Psoas muscle (tissue), 8 donors: ENCODE measurements around the gene KRT7. TPM values are rescaled to one million over a fixed set of nuclear protein-coding genes. Genes with fewer than 3 reads are reported as not detected.
"Not testable (repeated sequence)": the region's sequence is repeated elsewhere in the genome, so short reads cannot be mapped to it uniquely, and the experiment has no call there.

Source experiments
- ATAC-seq, 4 donors: fragments of 200-7000 bp; cut with Tn5 transposase; one replicate each; pipeline ENCODE4 v1.9.1; 2020; ENCODE audit warnings: moderate library complexity in 3 of 4, mild to moderate bottlenecking in 2 of 4
- DNase-seq, 2 donors: peaks; one replicate each; pipeline ENCODE4 v3.0.0-alpha.2; 2020
- H3K27ac ChIP-seq: fragments of 200-600 bp; one replicate; pipeline ENCODE4 v1.8.0; 2022
- H3K27me3 ChIP-seq, 3 donors: fragments of 200-600 bp in 1 of 3; one replicate each; pipeline versions ENCODE4 v1.6.1 to v1.8.0; 2013 to 2022; ENCODE audit warnings: low read length in 2 of 3, mild to moderate bottlenecking in 2 of 3, moderate library complexity in 1 of 3; ENCODE audit not compliant: insufficient read depth in 3 of 3
- H3K36me3 ChIP-seq, 2 donors: fragments of 200-600 bp in 1 of 2; one replicate each; pipeline versions ENCODE4 v1.6.1 to v1.8.0; 2013 to 2022; ENCODE audit warnings: low read depth in 1 of 2, mild to moderate bottlenecking in 1 of 2, moderate library complexity in 1 of 2; ENCODE audit not compliant: insufficient read depth in 1 of 2
- H3K4me1 ChIP-seq: fragments of 200-600 bp; one replicate; pipeline ENCODE4 v1.8.0; 2022
- H3K4me3 ChIP-seq: fragments of 200-600 bp; one replicate; pipeline ENCODE4 v1.8.0; 2022; ENCODE audit warnings: mild to moderate bottlenecking
- H3K9me3 ChIP-seq: fragments of 200-600 bp; one replicate; pipeline ENCODE4 v1.8.0; 2022
- CTCF ChIP-seq: fragments of 200-600 bp; IDR thresholded peaks from one replicate; pipeline ENCODE4 v1.8.0; 2022; ENCODE audit warnings: antibody characterized with exemption
- WGBS, 3 donors: extraction: QIAGEN DNeasy Blood & Tissue Kit; methylation state at CpG; one replicate each; pipeline versions ENCODE4 v1.1.6 to v1.1.7; 2013; 5-methylcytosine and 5-hydroxymethylcytosine counted together
- intact Hi-C, 2 donors: fragments of 100-400 bp; cut with DNase I; formaldehyde crosslinking; loops; one replicate each; pipeline versions ENCODE4 v1.11.0 to v1.14.2; 2022
- polyA plus RNA-seq, 3 donors: library from polyadenylated mRNA; stranded (reverse); fragments of 200-250 nt; gene quantifications; one replicate each; pipeline ENCODE4 v1.2.3, GENCODE V29; 2013
- total RNA-seq, 4 donors: library from RNA; stranded (reverse); fragmentation: NEBNext Ultra II Directional in 2 of 4; extraction: Animal tissue kit (Norgen Biotek cat#: 25700) in 2 of 4; gene quantifications; one replicate each; pipeline versions ENCODE4 v1.2.1 to v1.2.4, GENCODE V29; 2021 to 2023
- donor health status: healthy with polysubstance abuse.
- donor health status: DM: no; HTN: no; CAD: no; lungs with moderate emphysema.
- donor health status: Bipolar disorder and iron deficiency.
- donor health status: healthy.
- donor health status: DM: yes; HTN: yes; CAD: no.
- donor health status: DM: no; HTN: no; CAD: no.
- donor health status: DM: no; HTN: no; CAD: no.
- donor health status: DM: yes; HTN: yes; CAD: no.

KRT7 gene
- total and polyA plus RNA-seq, 7 donors: 0.39 to 3.9 (median 1.6) TPM

DNA sequence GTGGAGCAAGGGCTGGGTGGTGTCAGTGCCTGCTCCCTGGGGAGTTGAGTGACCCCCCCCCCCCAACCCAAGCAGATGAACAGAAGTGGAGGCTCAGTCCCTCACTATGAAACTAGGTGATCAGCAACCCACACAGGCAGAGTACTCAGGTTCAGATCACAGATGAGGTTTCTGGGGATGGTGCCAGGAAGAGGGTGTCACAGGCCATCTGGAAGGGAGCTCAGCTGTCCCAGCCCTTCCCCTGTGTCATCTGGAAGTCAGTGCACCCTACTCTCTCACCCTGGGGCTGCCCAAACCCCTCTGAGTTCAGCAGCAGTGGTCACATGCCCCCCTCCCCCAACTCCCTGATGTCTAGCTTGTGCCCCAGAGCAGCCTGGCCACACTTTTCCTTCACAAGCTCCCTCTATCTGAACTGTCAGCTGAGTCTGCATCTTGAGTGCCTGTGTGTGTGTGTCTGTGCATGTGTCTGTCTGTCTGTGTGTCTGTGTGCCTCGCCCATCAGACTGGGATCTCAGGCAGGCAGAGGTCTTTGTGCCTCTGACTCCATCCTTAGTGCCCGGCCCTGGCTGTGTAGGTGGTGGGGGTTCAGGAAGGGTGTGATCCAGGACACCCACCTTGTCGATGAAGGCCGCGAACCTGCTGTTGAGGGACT lies 57.6 kb downstream of the KRT7 start:
- H3K27ac ChIP-seq, H3K4me3 ChIP-seq, H3K36me3 ChIP-seq, intact Hi-C loops, H3K27me3 ChIP-seq, DNase-seq, H3K9me3 ChIP-seq, H3K4me1 ChIP-seq: not testable (repeated sequence)
- WGBS, 3 donors: no CpG with 5 or more reads among the region's 5 CpGs
- ATAC-seq: peak in 1 of 4 donors; percentile 42

DNA sequence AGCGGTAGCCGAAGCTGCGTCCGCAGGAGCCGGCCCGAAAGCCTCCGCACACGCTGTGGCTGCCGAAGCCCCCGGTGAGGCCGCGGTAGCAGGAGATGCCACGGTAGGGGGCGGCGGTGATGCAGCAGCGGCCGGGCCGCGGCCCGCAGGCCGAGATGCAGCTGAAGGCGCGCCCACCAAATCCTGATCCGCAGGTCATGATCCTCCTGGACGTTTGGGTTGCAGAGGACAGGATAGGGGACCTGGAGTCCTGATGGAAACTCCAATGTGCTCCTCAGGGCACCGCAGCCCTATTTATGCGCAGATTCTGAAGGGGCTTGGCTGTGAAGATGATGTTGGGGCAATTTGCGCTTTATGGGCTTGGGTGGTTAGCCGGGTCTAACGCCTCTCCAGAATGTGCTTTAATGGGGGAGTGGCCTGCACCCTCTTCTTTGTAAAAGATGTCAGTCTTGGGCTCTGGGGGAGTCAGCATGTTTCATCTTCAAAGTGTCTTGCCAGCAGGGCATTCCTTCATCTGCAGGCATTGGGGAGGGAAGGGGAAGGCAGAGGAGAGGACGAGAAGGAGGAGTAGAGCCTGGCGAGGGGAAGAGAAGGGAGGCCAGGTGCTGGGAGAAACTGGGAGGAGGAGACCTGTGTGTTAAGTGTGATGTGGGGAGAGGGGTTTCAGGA lies 58.4 kb downstream of the KRT7 start, which contains the start of gene KRT81:
Gene KRT81, minus strand, starts transcription at position 268 of the 669 bp plus-strand sequence. Its CDS starts 69 bp downstream, at position 199.
- intact Hi-C loops: no loop called here
- no peaks in the 10 kb centered on the region for H3K9me3 ChIP-seq
- H3K27ac ChIP-seq: no peak within 1 kb of the TSS

GRCh38 chr12:52293926-52294325 lies 60.9 kb downstream of the KRT7 start:
- DNase-seq: no peak
- intact Hi-C loops: no loop called here
- no peak for TF ChIP-seq CTCF
- Histone ChIP-seq H3K4me1 (no peaks in the 10 kb centered on the region), H3K4me3 (no peak overlapping the region), H3K27me3 (peaks cover 0 to 5% (median 5%) of the 10 kb centered on the region in 3 donors), H3K9me3 (no peaks in the 10 kb centered on the region), H3K36me3 (no peaks in the 10 kb centered on the region), H3K27ac (no peak overlapping the region)
- 84 to 100% (median 84%) methylated on average over 1 of the region's 1 CpG for WGBS, 3 donors
- no peak for ATAC-seq

More for the DNA sequence above, 58.4 kb downstream of the KRT7 start, which contains the start of gene KRT81:
- H3K4me3 ChIP-seq: no peak within 1 kb of the TSS
- no peaks in the 10 kb centered on the region for H3K36me3 ChIP-seq
- DNase-seq: no peak
- no peak for ATAC-seq
- no peaks in the 10 kb centered on the region for H3K4me1 ChIP-seq
- WGBS, 3 donors: 58 to 65% (median 60%) methylated on average over 20 to 24 of the region's 32 CpGs
- TF ChIP-seq CTCF: no peak
- H3K27me3 ChIP-seq: peaks cover 0 to 5% (median 5%) of the 10 kb centered on the region in 3 donors

GRCh38 chr12:52294803-52295202 lies 61.8 kb downstream of the KRT7 start:
- Histone ChIP-seq H3K4me3 (no peak overlapping the region), H3K4me1 (no peaks in the 10 kb centered on the region), H3K27me3 (peaks cover 0 to 5% (median 5%) of the 10 kb centered on the region in 3 donors), H3K27ac (no peak overlapping the region), H3K36me3 (no peaks in the 10 kb centered on the region), H3K9me3 (no peaks in the 10 kb centered on the region)
- WGBS, 3 donors: 52 to 70% (median 60%) methylated on average over 1 of the region's 1 CpG
- intact Hi-C loops: no loop called here
- no peak for TF ChIP-seq CTCF
- ATAC-seq (no peak), DNase-seq (no peak)

DNA sequence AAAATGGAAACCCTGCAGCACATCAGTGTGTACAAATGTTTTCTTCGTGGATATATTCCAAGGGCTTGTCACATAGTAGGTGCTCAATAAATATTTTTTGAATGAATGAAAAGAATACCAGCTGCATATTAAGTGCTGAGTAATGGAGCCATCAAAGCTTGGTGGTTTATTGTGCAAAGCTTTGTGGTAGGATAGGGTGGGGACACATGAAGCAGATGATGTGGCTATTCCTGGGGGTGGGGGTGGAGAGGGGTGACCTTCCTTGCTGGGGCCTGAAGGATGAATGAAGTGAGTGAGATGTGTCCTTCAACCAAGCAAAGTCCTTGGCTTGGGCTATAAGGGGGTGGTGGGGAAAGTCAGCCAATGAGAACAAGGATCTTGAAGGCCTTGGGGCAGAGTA lies 62.6 kb downstream of the KRT7 start:
- Histone ChIP-seq H3K27me3 (peaks cover 0 to 5% (median 5%) of the 10 kb centered on the region in 3 donors), H3K9me3 (no peaks in the 10 kb centered on the region), H3K4me3 (no peak overlapping the region), H3K27ac (no peak overlapping the region), H3K36me3 (no peaks in the 10 kb centered on the region), H3K4me1 (no peaks in the 10 kb centered on the region)
- 77 to 89% (median 80%) methylated on average over 1 of the region's 1 CpG for WGBS, 3 donors
- DNase-seq: no peak
- no peak for ATAC-seq
- intact Hi-C loops: no loop called here
- TF ChIP-seq CTCF: no peak
